PFSK-1 (cell line): ENCODE measurements around the gene DHRSX.

Experiments
- POLR2AphosphoS5 ChIP-seq: IDR thresholded peaks from 2 replicates; pipeline ENCODE4 v1.6.1; 2012; ENCODE audit warnings: low read depth, mild to moderate bottlenecking, control low read depth, low read length, moderate library complexity
- TAF1 ChIP-seq: IDR thresholded peaks from 2 replicates; pipeline ENCODE4 v1.6.1; 2012; ENCODE audit warnings: low read length, control low read depth, borderline replicate concordance; ENCODE audit not compliant: insufficient read depth

DNA sequence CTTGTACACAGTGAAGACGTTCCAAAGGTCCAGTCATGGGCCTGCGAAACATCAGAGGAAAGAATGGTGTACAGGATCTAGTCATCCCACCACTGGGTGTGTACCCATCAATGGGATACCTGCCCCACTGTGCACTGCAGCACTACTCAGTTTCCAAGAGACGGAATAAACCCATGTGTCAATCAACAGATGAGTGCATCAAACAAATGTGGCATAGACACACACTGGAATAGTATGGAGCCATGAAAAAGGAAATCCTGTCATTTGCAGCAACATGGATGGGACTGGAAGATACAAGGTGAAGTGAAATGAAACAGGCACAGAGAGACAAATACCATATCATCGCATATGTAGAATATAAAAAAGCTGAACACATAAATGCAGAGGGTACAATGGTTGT, 48.0 kb downstream of the DHRSX start:
- TF ChIP-seq POLR2AphosphoS5 (no peak), TAF1 (no peak)
